Urinary bladder (tissue), 4 donors: Measurements from ENCODE around the gene GREB1. TPM values are rescaled to one million over a fixed set of nuclear protein-coding genes. Genes with fewer than 3 reads are reported as not detected.

ENCODE experiments used
- DNase-seq: peaks from one replicate; pipeline ENCODE4 v3.0.0-alpha.2; 2015; ENCODE audit errors: extremely low spot score
- H3K27ac ChIP-seq: one replicate; pipeline ENCODE4 v1.5.1; 2013; ENCODE audit warnings: low read depth, mild to moderate bottlenecking, moderate library complexity
- H3K36me3 ChIP-seq: one replicate; pipeline ENCODE4 v1.6.1; 2013; ENCODE audit warnings: mild to moderate bottlenecking, moderate library complexity; ENCODE audit not compliant: insufficient read depth
- H3K4me1 ChIP-seq: one replicate; pipeline ENCODE4 v1.6.1; 2013; ENCODE audit warnings: mild to moderate bottlenecking, moderate library complexity; ENCODE audit not compliant: insufficient read depth
- H3K4me3 ChIP-seq: one replicate; pipeline ENCODE4 v1.5.1; 2013; ENCODE audit warnings: low read depth, low read length
- WGBS: extraction: QIAGEN DNeasy Blood & Tissue Kit; methylation state at CpG from one replicate; pipeline ENCODE4 v1.1.7; 2013; 5-methylcytosine and 5-hydroxymethylcytosine counted together
- polyA plus RNA-seq: library from polyadenylated mRNA; stranded (reverse); fragments of 200-250 nt; gene quantifications from one replicate; pipeline ENCODE4 v1.2.3, GENCODE V29; 2013
- total RNA-seq: library from RNA; depleted of rRNA; stranded (reverse); fragments of >200 nt; gene quantifications from one replicate; pipeline ENCODE4 v1.2.3, GENCODE V29; 2014
- donor health status: healthy with polysubstance abuse.
- donor health status: healthy.

GREB1 gene
- total RNA-seq (9.1 TPM), polyA plus RNA-seq (0.86 TPM)

GRCh38 chr2:11533278-11534070 is at the start of gene GREB1:
GREB1 (plus strand) TSS chr2:11534045; CDS start chr2:11556615, 22,570 bp downstream.
- no peak for DNase-seq
- no peak within 1 kb of the TSS for H3K4me3 ChIP-seq
- WGBS, result 43% methylated on average over 9 of the region's 9 CpGs
- no peaks in the 10 kb centered on the region for H3K36me3 ChIP-seq
- H3K4me1 ChIP-seq, result no peaks in the 10 kb centered on the region
- no peak within 1 kb of the TSS for H3K27ac ChIP-seq

GRCh38 chr2:11488809-11489208 is 45.0 kb upstream of the GREB1 start:
- Histone ChIP-seq H3K4me3 (no peak overlapping the region), H3K36me3 (no peaks in the 10 kb centered on the region), H3K4me1 (no peaks in the 10 kb centered on the region), H3K27ac (no peak overlapping the region)
- no peak for DNase-seq
- WGBS, result 63% methylated on average over 3 of the region's 3 CpGs

GRCh38 chr2:11490194-11490593 is 43.7 kb upstream of the GREB1 start:
- no peak overlapping the region for H3K4me3 ChIP-seq
- no peak overlapping the region for H3K27ac ChIP-seq
- no peaks in the 10 kb centered on the region for H3K36me3 ChIP-seq
- H3K4me1 ChIP-seq, result no peaks in the 10 kb centered on the region
- no peak for DNase-seq
- 98% methylated on average over 5 of the region's 5 CpGs for WGBS

- H3K4me1 ChIP-seq, result no peaks in the 10 kb centered on the region
- WGBS, result 63% methylated on average over 3 of the region's 3 CpGs
- H3K27ac ChIP-seq, result no peak overlapping the region
- no peaks in the 10 kb centered on the region for H3K36me3 ChIP-seq
- DNase-seq, result no peak
- H3K4me3 ChIP-seq, result no peak overlapping the region
Measured at GRCh38 chr2:11491348-11491933, 42.4 kb upstream of the GREB1 start.

GRCh38 chr2:11492244-11492643 is 41.6 kb upstream of the GREB1 start:
- Histone ChIP-seq H3K4me1 (no peaks in the 10 kb centered on the region), H3K4me3 (no peak overlapping the region), H3K27ac (no peak overlapping the region), H3K36me3 (no peaks in the 10 kb centered on the region)
- 77% methylated on average over 3 of the region's 3 CpGs for WGBS
- DNase-seq, result no peak

GRCh38 chr2:11492720-11493119 is 41.1 kb upstream of the GREB1 start:
- no peaks in the 10 kb centered on the region for H3K4me1 ChIP-seq
- H3K4me3 ChIP-seq, result no peak overlapping the region
- WGBS, result 98% methylated on average over 1 of the region's 1 CpG
- no peak for DNase-seq
- H3K27ac ChIP-seq, result no peak overlapping the region
- no peaks in the 10 kb centered on the region for H3K36me3 ChIP-seq

GRCh38 chr2:11493282-11493681 is 40.6 kb upstream of the GREB1 start:
- Histone ChIP-seq H3K4me1 (no peaks in the 10 kb centered on the region), H3K4me3 (no peak overlapping the region), H3K36me3 (no peaks in the 10 kb centered on the region), H3K27ac (no peak overlapping the region)
- WGBS, result 96% methylated on average over 6 of the region's 6 CpGs
- no peak for DNase-seq

- H3K4me1 ChIP-seq, result no peaks in the 10 kb centered on the region
- H3K27ac ChIP-seq, result no peak overlapping the region
- no peaks in the 10 kb centered on the region for H3K36me3 ChIP-seq
- H3K4me3 ChIP-seq, result no peak overlapping the region
- DNase-seq, result no peak
- 97% methylated on average over 2 of the region's 2 CpGs for WGBS
Measured at GRCh38 chr2:11494310-11494709, 39.5 kb upstream of the GREB1 start.

GRCh38 chr2:11495844-11496681 is 37.8 kb upstream of the GREB1 start:
- no peak overlapping the region for H3K27ac ChIP-seq
- WGBS, result 45% methylated on average over 30 of the region's 30 CpGs
- no peaks in the 10 kb centered on the region for H3K4me1 ChIP-seq
- no peak for DNase-seq
- H3K36me3 ChIP-seq, result no peaks in the 10 kb centered on the region
- H3K4me3 ChIP-seq, result no peak overlapping the region

- H3K4me1 ChIP-seq, result no peaks in the 10 kb centered on the region
- no peak for DNase-seq
- H3K36me3 ChIP-seq, result no peaks in the 10 kb centered on the region
- H3K27ac ChIP-seq, result no peak overlapping the region
- no peak overlapping the region for H3K4me3 ChIP-seq
- 42% methylated on average over 9 of the region's 9 CpGs for WGBS
Measured at GRCh38 chr2:11498543-11499034, 35.3 kb upstream of the GREB1 start.

GRCh38 chr2:11499081-11499743 is 34.6 kb upstream of the GREB1 start:
- Histone ChIP-seq H3K4me3 (no peak overlapping the region), H3K36me3 (no peaks in the 10 kb centered on the region), H3K4me1 (no peaks in the 10 kb centered on the region), H3K27ac (no peak overlapping the region)
- 66% methylated on average over 4 of the region's 4 CpGs for WGBS
- DNase-seq, result no peak

GRCh38 chr2:11500702-11501303 is 33.0 kb upstream of the GREB1 start:
- Histone ChIP-seq H3K27ac (no peak overlapping the region), H3K4me3 (no peak overlapping the region), H3K4me1 (no peaks in the 10 kb centered on the region), H3K36me3 (no peaks in the 10 kb centered on the region)
- WGBS, result 92% methylated on average over 5 of the region's 5 CpGs
- no peak for DNase-seq

- no peak overlapping the region for H3K4me3 ChIP-seq
- no peak for DNase-seq
- no peak overlapping the region for H3K27ac ChIP-seq
- H3K36me3 ChIP-seq, result no peaks in the 10 kb centered on the region
- no peaks in the 10 kb centered on the region for H3K4me1 ChIP-seq
- WGBS, result 69% methylated on average over 4 of the region's 4 CpGs
Measured at GRCh38 chr2:11502740-11503292, 31.0 kb upstream of the GREB1 start.
